ENCODE data around the gene ZNF521.

The ZNF521 gene

GRCh38 chr18:25166113-25166512 lies 185.9 kb downstream of the ZNF521 start:
- DNase-seq (ENCODE audit: low read depth) = no peak

GRCh38 chr18:25164848-25165811 lies 186.8 kb downstream of the ZNF521 start:
- DNase-seq (ENCODE audit: low read depth) = no peak

GRCh38 chr18:25164211-25164847 lies 187.6 kb downstream of the ZNF521 start:
- DNase-seq (ENCODE audit: low read depth) = no peak

GRCh38 chr18:25153426-25153825 lies 198.5 kb downstream of the ZNF521 start:
- DNase-seq (ENCODE audit: low read depth) = no peak

- no peak for DNase-seq (ENCODE audit: low read depth)
These were observed 204.0 kb downstream of the ZNF521 start for GRCh38 chr18:25147877-25148488.

- DNase-seq (ENCODE audit: low read depth) = no peak
These were observed 205.5 kb downstream of the ZNF521 start for GRCh38 chr18:25146512-25146910.

GRCh38 chr18:25145731-25146511 lies 206.0 kb downstream of the ZNF521 start:
- no peak for DNase-seq (ENCODE audit: low read depth)

GRCh38 chr18:25144820-25145219 lies 207.1 kb downstream of the ZNF521 start:
- no peak for DNase-seq (ENCODE audit: low read depth)

GRCh38 chr18:25141886-25142285 lies 210.1 kb downstream of the ZNF521 start:
- no peak for DNase-seq (ENCODE audit: low read depth)

GRCh38 chr18:25141399-25141798 lies 210.6 kb downstream of the ZNF521 start:
- no peak for DNase-seq (ENCODE audit: low read depth)

- no peak for DNase-seq (ENCODE audit: low read depth)
These were observed 211.0 kb downstream of the ZNF521 start for GRCh38 chr18:25140962-25141308.

- DNase-seq (ENCODE audit: low read depth) = no peak
These were observed 211.6 kb downstream of the ZNF521 start for GRCh38 chr18:25140124-25140961.

- DNase-seq (ENCODE audit: low read depth) = no peak
These were observed 214.8 kb downstream of the ZNF521 start for GRCh38 chr18:25137197-25137472.

- DNase-seq (ENCODE audit: low read depth) = no peak
These were observed 215.4 kb downstream of the ZNF521 start for GRCh38 chr18:25136416-25137196.

GRCh38 chr18:25134861-25135260 lies 217.1 kb downstream of the ZNF521 start:
- no peak for DNase-seq (ENCODE audit: low read depth)

GRCh38 chr18:25133879-25134278 lies 218.1 kb downstream of the ZNF521 start:
- no peak for DNase-seq (ENCODE audit: low read depth)

- no peak for DNase-seq (ENCODE audit: low read depth)
These were observed 219.0 kb downstream of the ZNF521 start for GRCh38 chr18:25132786-25133496.

GRCh38 chr18:25126751-25127150 lies 225.2 kb downstream of the ZNF521 start:
- no peak for DNase-seq (ENCODE audit: low read depth)

GRCh38 chr18:25125680-25126079 lies 226.3 kb downstream of the ZNF521 start:
- no peak for DNase-seq (ENCODE audit: low read depth)
